Measurements from ENCODE around the gene MEPCE.
"Not testable (repeated sequence)": the region's sequence is repeated elsewhere in the genome, so short reads cannot be mapped to it uniquely, and the experiment has no call there.

Gene MEPCE

GRCh38 chr7:100447363-100447762, 17.7 kb downstream of the MEPCE start:
- DNase-seq; H3K4me3 Mint-ChIP-seq; H3K27me3 Mint-ChIP-seq; ATAC-seq (replicated peaks); H3K36me3 Mint-ChIP-seq; H3K9me3 Mint-ChIP-seq; H3K27ac Mint-ChIP-seq: not testable (repeated sequence)
- peaks cover 14 to 23% of the 10 kb centered on the region in 2 donors for H3K4me1 Mint-ChIP-seq

DNA sequence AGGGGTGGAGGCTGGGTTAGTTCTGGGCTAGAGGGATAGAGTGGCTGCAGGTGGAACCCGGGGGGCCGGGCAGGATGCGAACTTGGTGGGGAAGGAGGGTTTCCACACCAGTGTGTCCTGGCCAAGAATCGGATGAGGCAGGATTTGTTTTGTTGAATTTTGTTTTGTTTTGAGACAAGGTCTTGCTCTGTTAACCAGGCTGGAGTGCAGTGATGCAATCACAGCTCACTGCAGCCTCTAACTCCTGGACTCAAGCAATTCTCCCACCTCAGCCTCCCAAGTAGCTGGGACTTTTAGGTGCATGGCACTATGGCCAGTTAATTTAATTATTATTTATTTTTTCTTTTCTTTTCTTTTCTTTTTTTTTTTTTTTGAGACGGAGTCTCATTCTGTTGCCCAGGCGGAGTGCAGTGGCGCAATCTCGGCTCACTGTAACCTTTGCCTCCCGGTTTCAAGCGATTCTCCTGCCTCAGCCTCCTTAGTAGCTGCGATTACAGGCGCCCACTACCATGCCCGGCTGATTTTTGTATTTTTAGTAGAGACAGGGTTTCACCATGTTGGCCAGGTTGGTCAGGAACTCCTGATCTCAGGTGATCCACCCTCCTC, 19.7 kb downstream of the MEPCE start:
- DNase-seq (no peak), ATAC-seq (replicated peaks) (no peak)
- H3K36me3 Mint-ChIP-seq: no peaks in the 10 kb centered on the region
- H3K27ac Mint-ChIP-seq: no peak overlapping the region
- no peaks in the 10 kb centered on the region for H3K9me3 Mint-ChIP-seq
- peaks cover 13 to 20% of the 10 kb centered on the region in 2 donors for H3K4me1 Mint-ChIP-seq
- H3K4me3 Mint-ChIP-seq: peak overlapping the region in 1 of 2 donors; percentile 29
- H3K27me3 Mint-ChIP-seq: no peaks in the 10 kb centered on the region

- ATAC-seq (replicated peaks) (no peak), DNase-seq (no peak)
- no peak overlapping the region for H3K4me3 Mint-ChIP-seq
- no peaks in the 10 kb centered on the region for H3K27me3 Mint-ChIP-seq
- H3K9me3 Mint-ChIP-seq: no peaks in the 10 kb centered on the region
- H3K36me3 Mint-ChIP-seq: peaks cover 3% of the 10 kb centered on the region in 2 donors
- no peak overlapping the region for H3K27ac Mint-ChIP-seq
- H3K4me1 Mint-ChIP-seq: peaks cover 7 to 13% of the 10 kb centered on the region in 2 donors
Measured at GRCh38 chr7:100452513-100452912, 22.9 kb downstream of the MEPCE start.

- ATAC-seq (replicated peaks); DNase-seq; H3K4me3 Mint-ChIP-seq; H3K27me3 Mint-ChIP-seq; H3K9me3 Mint-ChIP-seq; H3K27ac Mint-ChIP-seq: not testable (repeated sequence)
- peaks cover 7 to 13% of the 10 kb centered on the region in 2 donors for H3K4me1 Mint-ChIP-seq
- H3K36me3 Mint-ChIP-seq: peaks cover 4 to 10% of the 10 kb centered on the region in 2 donors
Measured at GRCh38 chr7:100453854-100454253, 24.2 kb downstream of the MEPCE start.

GRCh38 chr7:100455206-100455605, 25.6 kb downstream of the MEPCE start:
- DNase-seq: no peak
- ATAC-seq (replicated peaks): no peak
- H3K4me1 Mint-ChIP-seq: peaks cover 7 to 13% of the 10 kb centered on the region in 2 donors
- H3K9me3 Mint-ChIP-seq: no peaks in the 10 kb centered on the region
- H3K27ac Mint-ChIP-seq: no peak overlapping the region
- H3K36me3 Mint-ChIP-seq: peaks cover 8 to 14% of the 10 kb centered on the region in 2 donors
- no peak overlapping the region for H3K4me3 Mint-ChIP-seq
- H3K27me3 Mint-ChIP-seq: no peaks in the 10 kb centered on the region

DNA sequence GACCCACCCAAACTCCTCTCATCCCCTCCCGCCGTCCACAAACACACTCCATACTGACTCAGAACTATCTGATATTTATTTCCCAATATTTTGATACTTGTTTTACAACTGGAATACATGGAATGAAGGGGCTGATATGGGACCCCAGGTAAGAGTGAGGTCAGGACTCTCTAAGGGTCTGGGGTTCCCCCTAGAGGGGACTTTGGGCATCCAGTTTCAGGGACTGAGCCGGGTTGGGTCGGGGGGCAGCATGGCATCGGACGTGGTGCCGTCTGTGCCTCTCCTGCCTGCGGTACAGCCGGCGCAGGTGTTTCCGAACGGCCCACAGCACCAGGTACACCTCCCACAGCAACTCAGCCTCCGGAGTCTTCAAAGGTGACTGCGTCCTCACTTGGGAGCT, 26.9 kb downstream of the MEPCE start:
- Mint-ChIP-seq H3K9me3 (no peaks in the 10 kb centered on the region), H3K27ac (no peak overlapping the region), H3K4me3 (no peak overlapping the region), H3K4me1 (peaks cover 3 to 7% of the 10 kb centered on the region in 2 donors), H3K27me3 (no peaks in the 10 kb centered on the region), H3K36me3 (peaks cover 11 to 25% of the 10 kb centered on the region in 2 donors)
- DNase-seq (no peak), ATAC-seq (replicated peaks) (no peak)

DNA sequence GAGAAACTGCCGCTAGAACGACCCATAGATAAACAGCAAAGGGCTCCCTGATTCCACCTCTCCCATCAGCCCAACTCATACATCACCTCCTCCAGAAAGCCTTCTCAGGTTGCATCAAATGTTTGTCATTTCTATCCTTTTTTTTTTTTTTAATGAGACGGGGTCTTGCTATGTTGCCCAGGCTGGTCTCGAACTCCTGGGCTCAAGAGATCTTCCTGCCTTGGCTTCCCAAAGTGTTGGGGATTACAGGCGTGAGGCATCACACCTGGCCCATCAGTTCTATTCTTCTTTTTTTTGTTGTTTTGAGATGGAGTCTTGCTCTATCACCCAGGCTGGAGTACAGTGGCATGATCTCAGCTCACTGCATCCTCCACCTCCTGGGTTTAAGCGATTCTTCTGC, 27.4 kb downstream of the MEPCE start:
- Mint-ChIP-seq H3K27ac (no peak overlapping the region), H3K4me1 (peaks cover 3 to 7% of the 10 kb centered on the region in 2 donors), H3K4me3 (no peak overlapping the region), H3K27me3 (no peaks in the 10 kb centered on the region), H3K9me3 (no peaks in the 10 kb centered on the region), H3K36me3 (peaks cover 11 to 28% of the 10 kb centered on the region in 2 donors)
- DNase-seq (no peak), ATAC-seq (replicated peaks) (no peak)

DNA sequence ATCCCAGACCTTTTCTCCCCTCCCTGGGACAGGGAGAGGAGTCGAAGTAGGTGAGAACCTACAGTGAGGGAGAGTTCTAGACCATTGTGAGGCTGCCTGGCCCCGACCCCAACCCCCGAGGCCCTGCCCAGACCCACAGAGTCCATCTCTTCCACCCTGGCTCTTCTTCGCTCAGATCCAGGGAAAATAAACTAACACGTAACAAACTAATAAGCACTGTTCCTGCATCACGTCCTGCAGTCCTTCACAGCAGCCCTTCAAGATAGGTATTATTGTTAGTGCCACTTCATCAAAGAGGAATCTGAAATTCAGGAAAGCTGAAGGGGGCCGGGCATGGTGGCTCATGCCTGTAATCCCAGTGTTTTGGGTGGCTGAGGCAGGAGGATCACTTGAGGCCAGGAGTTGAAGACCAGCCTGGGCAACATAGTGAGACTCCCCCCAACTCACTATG, 34.6 kb downstream of the MEPCE start, which contains the start of gene SPACDR:
TSS of gene SPACDR (minus strand) at position 51 of the 451 bp plus-strand sequence. CDS start 235 bp downstream, outside the sequence.
- no peak for DNase-seq
- peak within 1 kb of the TSS; percentile 42 for H3K27ac Mint-ChIP-seq
- no peaks in the 10 kb centered on the region for H3K9me3 Mint-ChIP-seq
- no peak within 1 kb of the TSS for H3K4me3 Mint-ChIP-seq
- H3K27me3 Mint-ChIP-seq: no peaks in the 10 kb centered on the region
- peaks cover 8 to 25% of the 10 kb centered on the region in 2 donors for H3K4me1 Mint-ChIP-seq
- H3K36me3 Mint-ChIP-seq: peaks cover 43 to 64% of the 10 kb centered on the region in 2 donors
- ATAC-seq (replicated peaks): no peak

DNA sequence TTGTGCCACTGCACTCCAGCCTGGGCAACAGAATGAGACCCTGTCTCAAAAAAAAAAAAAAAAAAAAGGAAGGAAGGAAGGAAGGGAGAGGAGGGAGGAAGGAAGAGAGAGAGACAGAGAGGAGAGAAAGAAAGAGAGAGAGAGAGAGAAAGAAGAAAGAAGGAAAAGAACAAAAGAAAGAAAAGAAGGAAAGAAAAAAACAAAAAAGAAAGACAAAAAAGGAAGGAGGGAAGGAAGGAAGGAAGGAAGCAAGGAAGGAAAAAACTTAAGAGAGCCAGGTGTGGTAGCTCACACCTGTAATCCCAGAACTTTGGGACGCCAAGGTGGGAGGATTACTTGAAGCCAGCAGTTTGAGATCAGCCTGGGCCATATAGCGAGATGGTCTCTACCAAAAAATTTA, 35.2 kb downstream of the MEPCE start:
- H3K9me3 Mint-ChIP-seq: no peaks in the 10 kb centered on the region
- DNase-seq (no peak), ATAC-seq (replicated peaks) (no peak)
- H3K27ac Mint-ChIP-seq: peak overlapping the region; percentile 37
- H3K36me3 Mint-ChIP-seq: peaks cover 40 to 61% of the 10 kb centered on the region in 2 donors
- no peaks in the 10 kb centered on the region for H3K27me3 Mint-ChIP-seq
- peaks cover 11 to 31% of the 10 kb centered on the region in 2 donors for H3K4me1 Mint-ChIP-seq
- no peak overlapping the region for H3K4me3 Mint-ChIP-seq

DNA sequence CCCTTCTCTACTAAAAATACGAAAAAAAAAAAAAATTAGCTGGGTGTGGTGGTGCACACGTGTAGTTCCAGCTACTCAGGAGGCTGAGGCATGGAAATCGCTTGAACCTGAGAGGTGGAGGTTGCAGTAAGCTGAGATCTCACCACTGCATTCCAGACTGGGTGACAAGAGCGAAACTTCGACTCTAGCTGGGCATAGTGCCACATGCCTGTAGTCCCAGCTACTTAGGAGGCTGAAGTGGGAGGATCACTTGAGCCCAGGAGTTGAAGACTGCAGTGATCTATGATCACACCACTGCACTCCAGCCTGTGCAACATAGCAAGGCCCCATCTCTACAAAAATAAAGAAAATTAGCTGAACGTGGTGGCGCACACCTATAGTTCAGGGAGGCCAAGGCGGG, 35.7 kb downstream of the MEPCE start:
- no peak for DNase-seq
- ATAC-seq (replicated peaks): no peak
- Mint-ChIP-seq H3K27ac (peak overlapping the region; percentile 70), H3K27me3 (no peaks in the 10 kb centered on the region), H3K9me3 (no peaks in the 10 kb centered on the region), H3K36me3 (peaks cover 40 to 61% of the 10 kb centered on the region in 2 donors), H3K4me1 (peaks cover 13 to 34% of the 10 kb centered on the region in 2 donors), H3K4me3 (no peak overlapping the region)

GRCh38 chr7:100465702-100466311, 36.2 kb downstream of the MEPCE start:
- ATAC-seq (replicated peaks): peak; percentile 33 to 50
- peaks cover 41 to 61% of the 10 kb centered on the region in 2 donors for H3K36me3 Mint-ChIP-seq
- H3K27me3 Mint-ChIP-seq: no peaks in the 10 kb centered on the region
- H3K4me3 Mint-ChIP-seq: no peak overlapping the region
- H3K27ac Mint-ChIP-seq: peak overlapping the region; percentile 70
- H3K9me3 Mint-ChIP-seq: no peaks in the 10 kb centered on the region
- no peak for DNase-seq
- peaks cover 16 to 34% of the 10 kb centered on the region in 2 donors for H3K4me1 Mint-ChIP-seq

DNA sequence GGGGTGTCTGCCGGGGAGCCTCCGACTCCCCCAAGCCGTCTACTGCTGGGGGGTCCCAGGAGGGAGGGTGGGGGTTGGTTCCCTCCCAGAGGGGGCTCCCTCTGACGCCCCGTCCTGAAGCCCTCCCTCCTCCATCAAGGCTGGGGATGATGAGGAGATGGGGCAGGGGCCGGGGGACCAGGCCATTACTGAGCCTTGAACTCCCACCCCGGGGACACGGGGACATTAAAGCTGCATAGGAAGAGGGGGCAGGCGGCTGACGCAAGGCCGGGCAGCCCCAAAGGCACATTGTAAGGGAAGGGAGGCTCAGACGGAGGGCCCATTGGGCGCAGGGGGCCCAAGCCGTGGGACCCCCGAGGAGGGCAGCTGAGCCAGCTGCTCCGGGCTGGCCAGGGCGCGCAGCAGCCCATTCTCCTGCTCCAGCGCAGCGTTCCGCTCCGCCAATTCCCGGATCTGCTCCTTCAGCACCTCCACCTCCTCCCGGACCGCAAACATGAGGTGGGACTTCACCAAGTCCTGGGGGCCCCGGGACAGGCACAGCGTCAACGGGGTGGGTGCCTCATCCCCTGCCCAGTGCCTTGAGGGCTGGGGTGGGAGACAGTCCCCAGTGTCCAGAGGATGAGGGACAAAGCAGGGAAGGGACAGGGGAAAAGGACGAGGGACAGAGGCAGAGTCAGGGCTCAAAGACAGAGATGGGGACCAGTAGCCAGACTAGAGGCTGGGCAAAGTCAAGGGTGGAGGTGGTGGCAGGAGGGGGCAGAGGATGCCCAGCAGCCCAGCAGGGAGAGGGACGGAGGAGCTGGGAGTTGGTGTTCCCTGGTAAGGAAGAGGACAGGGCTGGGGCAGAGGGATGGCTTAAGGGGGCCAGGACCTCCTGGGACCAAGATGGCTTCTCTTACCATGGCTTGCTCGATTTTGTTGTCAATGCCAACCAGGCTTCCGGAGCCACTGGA, 37.3 kb downstream of the MEPCE start:
- H3K36me3 Mint-ChIP-seq: peaks cover 43 to 56% of the 10 kb centered on the region in 2 donors
- peak overlapping the region; percentile 12 to 34 for H3K4me3 Mint-ChIP-seq
- peaks cover 19 to 37% of the 10 kb centered on the region in 2 donors for H3K4me1 Mint-ChIP-seq
- H3K9me3 Mint-ChIP-seq: no peaks in the 10 kb centered on the region
- ATAC-seq (replicated peaks) (no peak), DNase-seq (no peak)
- peak overlapping the region; percentile 60 for H3K27ac Mint-ChIP-seq
- no peaks in the 10 kb centered on the region for H3K27me3 Mint-ChIP-seq

DNA sequence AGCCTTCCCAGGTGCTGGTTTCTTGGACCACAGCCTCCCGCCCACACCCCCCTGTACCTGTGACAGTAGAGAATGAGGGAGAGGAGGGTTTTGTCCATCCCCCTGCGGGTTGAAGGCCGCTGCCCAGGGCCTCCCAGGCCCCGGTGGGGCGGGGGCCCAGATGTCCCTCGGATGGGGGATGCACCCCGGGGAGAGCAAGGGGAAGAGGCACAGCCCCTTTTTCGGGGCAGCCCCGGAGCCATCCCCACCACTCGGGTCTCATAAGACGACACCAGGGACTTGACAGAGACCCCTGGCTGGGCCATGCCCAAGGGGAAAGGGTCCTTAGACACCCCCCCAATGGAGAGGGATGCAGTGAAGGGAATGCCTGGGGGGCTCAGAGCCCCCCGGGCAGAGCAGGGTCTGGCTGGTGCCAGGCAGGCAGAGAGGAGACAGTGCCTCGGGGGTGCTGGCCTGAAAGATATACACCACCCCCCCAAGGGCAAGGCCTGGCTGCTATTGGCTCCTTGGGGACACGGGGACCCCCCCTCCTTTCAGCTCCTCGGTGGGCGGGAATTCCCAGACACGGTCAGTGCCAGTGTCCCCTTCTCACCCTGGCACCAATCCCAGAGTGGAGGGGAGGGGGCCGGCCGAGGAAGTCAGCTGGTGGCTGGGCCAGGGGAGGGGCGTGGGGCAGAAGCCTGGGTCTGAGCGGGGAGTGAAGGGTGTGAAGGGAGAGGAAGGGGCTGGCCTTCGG, 38.2 kb downstream of the MEPCE start:
- H3K36me3 Mint-ChIP-seq: peaks cover 47 to 58% of the 10 kb centered on the region in 2 donors
- ATAC-seq (replicated peaks) (no peak), DNase-seq (no peak)
- no peak overlapping the region for H3K4me3 Mint-ChIP-seq
- H3K9me3 Mint-ChIP-seq: no peaks in the 10 kb centered on the region
- peaks cover 24 to 41% of the 10 kb centered on the region in 2 donors for H3K4me1 Mint-ChIP-seq
- no peak overlapping the region for H3K27ac Mint-ChIP-seq
- no peaks in the 10 kb centered on the region for H3K27me3 Mint-ChIP-seq

All from stimulated activated naive B cell treated with anti-CD40 and anti-IgM and Interleukin-4, amounts not matched to agents 10 μg/mL and 1 μg/mL and 100 μg/mL, for 72 hours (primary cell).